Liver (tissue), 3 donors: ENCODE measurements around the gene SPC24.

ENCODE experiments used
- CTCF ChIP-seq: fragments of 150-350 bp; IDR thresholded peaks from 2 replicates; pipeline ENCODE4 v1.5.1; 2017; ENCODE audit warnings: improper control_type of control experiment, low read depth, low read length; ENCODE audit not compliant: missing input control
- GABPA ChIP-seq, 2 donors: IDR thresholded peaks in 1 of 2; conservative IDR thresholded peaks in 1 of 2; 2 replicates each; pipeline ENCODE4 v1.6.1; 2016; ENCODE audit warnings: antibody characterized with exemption in 2 of 2, mild to moderate bottlenecking in 1 of 2, moderate library complexity in 1 of 2
- HNF4A ChIP-seq, 2 donors: conservative IDR thresholded peaks; 2 replicates each; pipeline ENCODE4 v1.6.1; 2016; ENCODE audit warnings: antibody characterized with exemption in 2 of 2, mild to moderate bottlenecking in 2 of 2
- MAX ChIP-seq: IDR thresholded peaks from 2 replicates; pipeline ENCODE4 v1.6.1; 2016; ENCODE audit warnings: antibody characterized with exemption
- RAD21 ChIP-seq, 2 donors: IDR thresholded peaks; 2 replicates each; pipeline ENCODE4 v1.6.1; 2016; ENCODE audit warnings: antibody characterized with exemption in 2 of 2, mild to moderate bottlenecking in 2 of 2
- RXRA ChIP-seq, 2 donors: IDR thresholded peaks; 2 replicates each; pipeline ENCODE4 v1.6.1; 2017 to 2018; ENCODE audit warnings: antibody characterized with exemption in 2 of 2, mild to moderate bottlenecking in 1 of 2
- SP1 ChIP-seq: IDR thresholded peaks from 2 replicates; pipeline ENCODE4 v1.6.1; 2018; ENCODE audit warnings: antibody characterized with exemption, mild to moderate bottlenecking
- TAF1 ChIP-seq: conservative IDR thresholded peaks from 2 replicates; pipeline ENCODE4 v1.6.1; 2016; ENCODE audit warnings: antibody characterized with exemption, mild to moderate bottlenecking
- YY1 ChIP-seq: IDR thresholded peaks from 2 replicates; pipeline ENCODE4 v1.6.1; 2016; ENCODE audit warnings: antibody characterized with exemption, mild to moderate bottlenecking
- ZBTB33 ChIP-seq: IDR thresholded peaks from 2 replicates; pipeline ENCODE4 v1.6.1; 2016; ENCODE audit warnings: antibody characterized with exemption
- TF ChIP-seq, protein P1 (sequence below): IDR thresholded peaks from 2 replicates; pipeline ENCODE4 v1.6.1; 2016; ENCODE audit warnings: antibody characterized with exemption, mild to moderate bottlenecking
- donor health status: healthy.
- donor health status: healthy.

GRCh38 chr19:11200015-11200574 lies 44.5 kb upstream of the SPC24 start:
- no peak for TF ChIP-seq CTCF
- no peak for TF ChIP-seq ZBTB33
- TF ChIP-seq GABPA (IDR thresholded peaks at IDR 0.05 in 1 of 2, conservative IDR thresholded peaks at IDR 0.05 in 1 of 2) = no peak
- no peak for TF ChIP-seq RXRA (IDR thresholded peaks at IDR 0.05)
- no peak for TF ChIP-seq YY1
- TF ChIP-seq SP1 = no peak
- no peak for TF ChIP-seq MAX
- no peak for TF ChIP-seq TAF1
- no peak for TF ChIP-seq HNF4A (conservative IDR thresholded peaks at IDR 0.05)
- TF ChIP-seq RAD21 (IDR thresholded peaks at IDR 0.05) = no peak
- TF ChIP-seq, protein P1, sequence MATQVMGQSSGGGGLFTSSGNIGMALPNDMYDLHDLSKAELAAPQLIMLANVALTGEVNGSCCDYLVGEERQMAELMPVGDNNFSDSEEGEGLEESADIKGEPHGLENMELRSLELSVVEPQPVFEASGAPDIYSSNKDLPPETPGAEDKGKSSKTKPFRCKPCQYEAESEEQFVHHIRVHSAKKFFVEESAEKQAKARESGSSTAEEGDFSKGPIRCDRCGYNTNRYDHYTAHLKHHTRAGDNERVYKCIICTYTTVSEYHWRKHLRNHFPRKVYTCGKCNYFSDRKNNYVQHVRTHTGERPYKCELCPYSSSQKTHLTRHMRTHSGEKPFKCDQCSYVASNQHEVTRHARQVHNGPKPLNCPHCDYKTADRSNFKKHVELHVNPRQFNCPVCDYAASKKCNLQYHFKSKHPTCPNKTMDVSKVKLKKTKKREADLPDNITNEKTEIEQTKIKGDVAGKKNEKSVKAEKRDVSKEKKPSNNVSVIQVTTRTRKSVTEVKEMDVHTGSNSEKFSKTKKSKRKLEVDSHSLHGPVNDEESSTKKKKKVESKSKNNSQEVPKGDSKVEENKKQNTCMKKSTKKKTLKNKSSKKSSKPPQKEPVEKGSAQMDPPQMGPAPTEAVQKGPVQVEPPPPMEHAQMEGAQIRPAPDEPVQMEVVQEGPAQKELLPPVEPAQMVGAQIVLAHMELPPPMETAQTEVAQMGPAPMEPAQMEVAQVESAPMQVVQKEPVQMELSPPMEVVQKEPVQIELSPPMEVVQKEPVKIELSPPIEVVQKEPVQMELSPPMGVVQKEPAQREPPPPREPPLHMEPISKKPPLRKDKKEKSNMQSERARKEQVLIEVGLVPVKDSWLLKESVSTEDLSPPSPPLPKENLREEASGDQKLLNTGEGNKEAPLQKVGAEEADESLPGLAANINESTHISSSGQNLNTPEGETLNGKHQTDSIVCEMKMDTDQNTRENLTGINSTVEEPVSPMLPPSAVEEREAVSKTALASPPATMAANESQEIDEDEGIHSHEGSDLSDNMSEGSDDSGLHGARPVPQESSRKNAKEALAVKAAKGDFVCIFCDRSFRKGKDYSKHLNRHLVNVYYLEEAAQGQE = no peak
